ENCODE measurements around the gene SPTBN4.

- TF ChIP-seq CTCF (conservative IDR thresholded peaks at IDR 0.05) (no peak), EZH2 (IDR thresholded peaks at IDR 0.05; ENCODE audit: low read depth) (no peak)
These were observed 22.6 kb upstream of the SPTBN4 start, which contains the start of gene SERTAD3 for GRCh38 chr19:40444000-40444824.

Data from PC-9 (cell line).